ENCODE results near the gene RHBDD1.
A peak's percentile ranks its signal among the peaks of the same experiment; 100 is the strongest.

The RHBDD1 gene

DNA sequence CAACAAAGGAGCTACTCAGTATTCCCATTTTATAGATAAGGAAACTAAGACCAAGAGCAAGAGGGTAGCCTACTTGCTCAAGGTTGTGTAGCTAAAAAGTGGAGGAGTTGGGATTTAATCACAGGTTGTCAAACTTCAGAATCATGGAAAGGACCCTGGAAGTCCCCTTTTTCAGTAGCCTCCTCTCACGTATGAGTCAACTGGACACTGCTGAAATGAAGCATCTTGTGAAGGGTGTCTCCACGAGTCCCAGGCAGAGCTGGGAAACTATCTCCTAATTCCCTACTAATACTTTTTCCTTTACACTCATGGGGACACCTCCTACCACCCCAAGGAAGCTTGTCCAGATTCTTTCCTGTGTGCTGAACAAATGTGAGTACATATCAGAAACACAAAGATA, 155.8 kb downstream of the RHBDD1 start:
- H3K4me3 ChIP-seq (ENCODE audit: low read length, poor library complexity, severe bottlenecking): no peak overlapping the region
- H2AFZ ChIP-seq (ENCODE audit: low read length): no peak overlapping the region
- no peaks in the 10 kb centered on the region for H3F3A ChIP-seq (ENCODE audit: low read depth)
- no peaks in the 10 kb centered on the region for H3K36me3 ChIP-seq (ENCODE audit: insufficient read depth, low read length)
- no peaks in the 10 kb centered on the region for H3K9me2 ChIP-seq (replicated peaks; ENCODE audit: low read depth, low read length)
- H4K20me1 ChIP-seq (ENCODE audit: insufficient read depth, low read length, poor library complexity, severe bottlenecking): no peaks in the 10 kb centered on the region
- H3K4me1 ChIP-seq (ENCODE audit: insufficient read depth, low read length, poor library complexity, severe bottlenecking): peaks cover 6% of the 10 kb centered on the region
- H3K9me3 ChIP-seq (ENCODE audit: insufficient read depth, low read depth, low read length): no peaks in the 10 kb centered on the region
- H3K27me3 ChIP-seq (ENCODE audit: insufficient read depth, low read length, poor library complexity, severe bottlenecking): no peaks in the 10 kb centered on the region
- H3K4me2 ChIP-seq (ENCODE audit: low read depth, low read length, poor library complexity, severe bottlenecking): no peak overlapping the region
- H3K9ac ChIP-seq (ENCODE audit: low read depth, low read length, poor library complexity, severe bottlenecking): no peak overlapping the region
- TF ChIP-seq EZH2phosphoT487 (IDR thresholded peaks at IDR 0.05; ENCODE audit: borderline replicate concordance) (no peak), CTCF (conservative IDR thresholded peaks at IDR 0.05; ENCODE audit: low read length) (no peak)
- no peaks in the 10 kb centered on the region for H3K79me2 ChIP-seq (ENCODE audit: insufficient read depth, low read length)

- Histone ChIP-seq H3K27me3 (ENCODE audit: insufficient read depth, low read length, poor library complexity, severe bottlenecking) (no peaks in the 10 kb centered on the region), H4K20me1 (ENCODE audit: insufficient read depth, low read length, poor library complexity, severe bottlenecking) (no peaks in the 10 kb centered on the region), H3K4me3 (ENCODE audit: low read length, poor library complexity, severe bottlenecking) (no peak overlapping the region), H3K79me2 (ENCODE audit: insufficient read depth, low read length) (no peaks in the 10 kb centered on the region), H3K4me1 (ENCODE audit: insufficient read depth, low read length, poor library complexity, severe bottlenecking) (no peaks in the 10 kb centered on the region), H3K36me3 (ENCODE audit: insufficient read depth, low read length) (no peaks in the 10 kb centered on the region), H3K4me2 (ENCODE audit: low read depth, low read length, poor library complexity, severe bottlenecking) (no peak overlapping the region), H2AFZ (ENCODE audit: low read length) (no peak overlapping the region), H3K9me2 (replicated peaks; ENCODE audit: low read depth, low read length) (no peaks in the 10 kb centered on the region), H3K9me3 (ENCODE audit: insufficient read depth, low read depth, low read length) (no peaks in the 10 kb centered on the region), H3K9ac (ENCODE audit: low read depth, low read length, poor library complexity, severe bottlenecking) (no peak overlapping the region), H3F3A (ENCODE audit: low read depth) (no peaks in the 10 kb centered on the region)
- TF ChIP-seq EZH2phosphoT487 (IDR thresholded peaks at IDR 0.05; ENCODE audit: borderline replicate concordance) (no peak), CTCF (conservative IDR thresholded peaks at IDR 0.05; ENCODE audit: low read length) (no peak)
Observed at GRCh38 chr2:226993171-226993570, 157.3 kb downstream of the RHBDD1 start.

GRCh38 chr2:226994775-226995174, 158.9 kb downstream of the RHBDD1 start:
- no peak overlapping the region for H3K4me2 ChIP-seq (ENCODE audit: low read depth, low read length, poor library complexity, severe bottlenecking)
- no peaks in the 10 kb centered on the region for H3K79me2 ChIP-seq (ENCODE audit: insufficient read depth, low read length)
- no peak overlapping the region for H3K4me3 ChIP-seq (ENCODE audit: low read length, poor library complexity, severe bottlenecking)
- no peaks in the 10 kb centered on the region for H3K36me3 ChIP-seq (ENCODE audit: insufficient read depth, low read length)
- TF ChIP-seq CTCF (conservative IDR thresholded peaks at IDR 0.05; ENCODE audit: low read length) (peak; percentile 73), EZH2phosphoT487 (IDR thresholded peaks at IDR 0.05; ENCODE audit: borderline replicate concordance) (no peak)
- H3K9ac ChIP-seq (ENCODE audit: low read depth, low read length, poor library complexity, severe bottlenecking): no peak overlapping the region
- H2AFZ ChIP-seq (ENCODE audit: low read length): no peak overlapping the region
- peaks cover 5% of the 10 kb centered on the region for H3K4me1 ChIP-seq (ENCODE audit: insufficient read depth, low read length, poor library complexity, severe bottlenecking)
- no peaks in the 10 kb centered on the region for H3K27me3 ChIP-seq (ENCODE audit: insufficient read depth, low read length, poor library complexity, severe bottlenecking)
- H3F3A ChIP-seq (ENCODE audit: low read depth): no peaks in the 10 kb centered on the region
- no peaks in the 10 kb centered on the region for H3K9me3 ChIP-seq (ENCODE audit: insufficient read depth, low read depth, low read length)
- no peaks in the 10 kb centered on the region for H4K20me1 ChIP-seq (ENCODE audit: insufficient read depth, low read length, poor library complexity, severe bottlenecking)
- no peaks in the 10 kb centered on the region for H3K9me2 ChIP-seq (replicated peaks; ENCODE audit: low read depth, low read length)
